Urinary bladder (tissue), 4 donors: ENCODE measurements around the gene WASHC2A. TPM values are rescaled to one million over a fixed set of nuclear protein-coding genes. Genes with fewer than 3 reads are reported as not detected.
"Not testable (repeated sequence)": the region's sequence is repeated elsewhere in the genome, so short reads cannot be mapped to it uniquely, and the experiment has no call there.

Experiments used
- DNase-seq: peaks from one replicate; pipeline ENCODE4 v3.0.0-alpha.2; 2015; ENCODE audit errors: extremely low spot score
- H3K27ac ChIP-seq: one replicate; pipeline ENCODE4 v1.5.1; 2013; ENCODE audit warnings: low read depth, mild to moderate bottlenecking, moderate library complexity
- H3K36me3 ChIP-seq: one replicate; pipeline ENCODE4 v1.6.1; 2013; ENCODE audit warnings: mild to moderate bottlenecking, moderate library complexity; ENCODE audit not compliant: insufficient read depth
- H3K4me1 ChIP-seq: one replicate; pipeline ENCODE4 v1.6.1; 2013; ENCODE audit warnings: mild to moderate bottlenecking, moderate library complexity; ENCODE audit not compliant: insufficient read depth
- H3K4me3 ChIP-seq: one replicate; pipeline ENCODE4 v1.5.1; 2013; ENCODE audit warnings: low read depth, low read length
- WGBS: extraction: QIAGEN DNeasy Blood & Tissue Kit; methylation state at CpG from one replicate; pipeline ENCODE4 v1.1.7; 2013; 5-methylcytosine and 5-hydroxymethylcytosine counted together
- polyA plus RNA-seq: library from polyadenylated mRNA; stranded (reverse); fragments of 200-250 nt; gene quantifications from one replicate; pipeline ENCODE4 v1.2.3, GENCODE V29; 2013
- total RNA-seq: library from RNA; depleted of rRNA; stranded (reverse); fragments of >200 nt; gene quantifications from one replicate; pipeline ENCODE4 v1.2.3, GENCODE V29; 2014
- donor health status: healthy with polysubstance abuse.
- donor health status: healthy.

WASHC2A gene
- total and polyA plus RNA-seq, 2 donors: 32.1 to 41.4 TPM

- not testable (repeated sequence) for H3K4me3 ChIP-seq, H3K4me1 ChIP-seq, H3K36me3 ChIP-seq, H3K27ac ChIP-seq, DNase-seq
- 41% methylated on average over 10 of the region's 10 CpGs for WGBS
These were observed 75.9 kb downstream of the WASHC2A start for GRCh38 chr10:50143512-50144174.

DNA sequence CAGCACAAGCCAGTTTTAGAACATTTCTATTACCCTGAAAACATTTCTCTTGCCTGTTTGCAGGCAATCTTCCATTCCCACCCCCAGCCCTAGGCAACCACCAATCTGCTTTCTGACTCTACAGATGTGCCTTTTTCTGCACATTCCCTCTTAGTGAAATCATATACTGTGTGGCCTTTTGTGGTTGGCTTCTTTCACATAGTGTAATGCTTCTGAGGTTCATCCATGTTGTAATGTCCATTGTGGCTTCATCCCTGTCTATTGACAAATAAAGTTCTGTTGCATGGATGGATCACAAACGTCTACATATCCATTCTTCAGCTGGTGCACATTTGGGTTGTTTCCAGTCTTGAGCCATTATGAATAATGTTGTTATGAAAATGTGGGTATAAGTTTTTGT lies 77.8 kb downstream of the WASHC2A start:
- H3K4me3 ChIP-seq, H3K4me1 ChIP-seq, H3K27ac ChIP-seq, H3K36me3 ChIP-seq, DNase-seq: not testable (repeated sequence)
- whole genome bisulfite sequencing: 0% methylated on average over 1 of the region's 1 CpG

DNA sequence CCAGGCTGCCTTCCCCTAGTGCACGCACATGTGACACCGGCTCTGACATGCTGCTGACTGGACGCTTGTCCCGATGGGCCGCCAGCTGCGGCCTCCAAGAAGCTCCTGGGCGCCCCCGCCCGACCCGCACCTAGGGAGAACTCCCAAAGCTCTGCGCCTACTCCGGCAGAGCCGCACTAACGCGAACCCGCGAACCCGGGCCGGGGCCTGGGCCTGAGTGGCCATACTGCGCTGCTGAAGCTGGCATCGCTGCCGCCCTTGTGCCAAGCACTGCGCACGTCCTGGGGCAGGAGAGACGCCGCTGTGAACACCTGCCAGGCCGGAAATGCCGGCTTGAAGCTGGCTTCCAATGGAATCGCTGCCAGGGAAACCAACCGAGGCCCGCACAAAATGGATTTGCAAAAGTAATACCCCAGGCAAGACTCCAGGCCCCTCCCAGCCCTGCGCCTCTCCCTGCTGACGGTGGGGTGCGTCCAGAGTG lies 85.1 kb downstream of the WASHC2A start:
- Histone ChIP-seq H3K4me1 (no peaks in the 10 kb centered on the region), H3K36me3 (no peaks in the 10 kb centered on the region), H3K4me3 (no peak overlapping the region), H3K27ac (no peak overlapping the region)
- 1% methylated on average over 34 of the region's 34 CpGs for WGBS
- DNase-seq: no peak

DNA sequence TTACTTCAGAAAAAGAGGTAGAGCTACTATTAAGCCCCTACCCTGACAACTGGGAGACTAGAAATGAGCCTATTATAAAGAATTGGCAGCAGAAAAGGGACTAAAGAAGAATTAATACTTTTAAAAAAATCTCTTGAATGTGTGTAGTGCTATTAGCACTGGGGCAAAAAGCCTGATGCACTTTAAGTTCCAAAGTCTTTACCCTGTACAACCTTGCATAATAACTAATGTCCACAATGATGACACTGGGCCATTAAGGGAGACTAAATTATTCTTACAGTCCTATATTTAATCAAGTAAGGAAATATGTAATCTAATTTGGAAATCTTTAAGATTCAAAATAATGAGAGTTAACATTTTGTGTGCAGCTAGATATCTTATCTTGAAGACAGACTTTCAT lies 90.1 kb downstream of the WASHC2A start:
- H3K4me1 ChIP-seq, H3K36me3 ChIP-seq, H3K27ac ChIP-seq, DNase-seq, H3K4me3 ChIP-seq: not testable (repeated sequence)

GRCh38 chr10:50159856-50160255 lies 92.1 kb downstream of the WASHC2A start:
- H3K4me3 ChIP-seq, H3K4me1 ChIP-seq, H3K27ac ChIP-seq, DNase-seq, H3K36me3 ChIP-seq: not testable (repeated sequence)
- 83% methylated on average over 2 of the region's 2 CpGs for WGBS

DNA sequence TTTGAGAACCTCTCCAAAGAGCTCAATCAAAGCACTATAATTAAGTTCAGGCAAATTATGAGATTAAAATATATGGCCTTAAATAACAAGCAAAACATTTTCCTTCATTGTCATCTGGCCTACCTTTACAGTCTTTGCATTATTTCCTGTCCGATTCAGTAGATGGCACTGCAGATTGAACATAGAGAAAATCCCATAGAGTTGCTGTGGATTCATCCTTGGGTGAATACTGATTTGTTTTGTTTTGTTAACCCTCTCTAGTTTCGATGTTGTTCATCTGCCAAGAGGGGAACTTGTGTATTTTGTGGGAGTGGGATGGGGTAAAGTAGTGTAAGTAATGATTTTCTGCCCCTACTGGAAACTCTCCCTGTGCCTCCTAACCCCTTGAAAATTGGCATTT lies 97.3 kb downstream of the WASHC2A start:
- not testable (repeated sequence) for DNase-seq, H3K27ac ChIP-seq, H3K4me1 ChIP-seq, H3K36me3 ChIP-seq, H3K4me3 ChIP-seq
- WGBS: 43% methylated on average over 2 of the region's 2 CpGs

DNA sequence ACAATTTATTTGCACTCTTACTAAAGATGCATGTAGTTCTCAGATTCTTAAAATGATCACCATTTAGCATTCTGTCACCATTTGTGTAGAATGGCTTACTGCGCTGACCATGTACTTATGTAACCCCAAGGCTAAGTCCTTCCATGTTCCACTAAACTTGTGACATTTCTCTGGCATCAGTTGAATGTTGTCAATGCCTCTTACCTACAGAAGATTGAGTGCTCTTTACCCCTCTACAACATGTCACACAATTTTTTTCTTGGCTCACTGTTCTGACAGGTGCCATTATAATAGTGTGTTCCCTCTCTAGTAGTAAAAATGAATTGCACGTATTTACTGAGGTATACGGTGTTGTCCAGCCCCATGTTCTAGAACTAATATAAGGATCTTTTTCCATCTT lies 100.1 kb downstream of the WASHC2A start:
- WGBS: 90% methylated on average over 3 of the region's 3 CpGs
- not testable (repeated sequence) for H3K36me3 ChIP-seq, DNase-seq, H3K4me1 ChIP-seq, H3K4me3 ChIP-seq, H3K27ac ChIP-seq

GRCh38 chr10:50169506-50169905 lies 101.8 kb downstream of the WASHC2A start:
- H3K4me1 ChIP-seq, DNase-seq, H3K27ac ChIP-seq, H3K4me3 ChIP-seq, H3K36me3 ChIP-seq: not testable (repeated sequence)
- 52% methylated on average over 1 of the region's 1 CpG for WGBS

DNA sequence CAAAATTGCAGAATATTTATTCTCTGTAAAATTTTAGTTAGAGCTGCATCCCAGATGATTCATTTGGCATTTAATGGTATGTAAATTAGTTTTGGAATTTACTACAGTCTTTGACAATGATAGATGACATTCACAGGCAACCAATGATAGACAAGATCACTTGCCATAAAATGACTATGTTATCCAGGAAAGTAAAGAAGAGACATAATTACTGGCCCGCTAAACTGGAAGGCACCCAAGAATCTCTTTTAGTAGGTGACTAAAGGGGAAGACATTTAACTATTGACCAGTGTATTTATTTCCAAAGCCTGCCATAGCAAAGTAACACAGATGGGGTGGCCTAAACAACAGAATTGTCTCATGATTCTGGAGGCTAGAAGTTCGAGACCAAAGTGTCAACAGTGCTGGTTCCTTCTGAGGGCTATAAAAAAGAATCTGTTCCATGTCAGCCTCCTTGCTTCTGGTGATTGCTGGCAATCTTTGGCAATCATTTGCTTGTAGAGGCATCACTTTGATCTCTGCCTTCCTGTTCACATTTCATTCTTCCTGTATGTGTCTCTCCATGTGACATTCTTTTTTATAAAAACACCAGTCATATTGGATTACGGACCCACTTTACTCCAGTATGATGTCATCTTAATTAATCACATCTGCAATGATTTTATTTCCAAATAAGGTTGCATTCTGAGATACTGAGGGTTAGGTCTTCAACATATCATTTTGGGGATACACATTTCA lies 107.2 kb downstream of the WASHC2A start:
- H3K36me3 ChIP-seq, H3K4me3 ChIP-seq, H3K4me1 ChIP-seq, DNase-seq, H3K27ac ChIP-seq: not testable (repeated sequence)
- 67% methylated on average over 2 of the region's 3 CpGs for WGBS

Other genes starting within 250 kb of the WASHC2A start
- gene PARG, start 125.9 kb upstream of the WASHC2A start, total RNA-seq: 65.6 TPM
- gene PARG, start 125.9 kb upstream of the WASHC2A start, polyA plus RNA-seq: 12.6 TPM
- gene TIMM23B, start 125.9 kb upstream of the WASHC2A start, total RNA-seq: 16.3 TPM
- 11.4 TPM for gene TIMM23B, start 125.9 kb upstream of the WASHC2A start, polyA plus RNA-seq
- gene AGAP6, start 79.5 kb upstream of the WASHC2A start, total RNA-seq: 8.2 TPM
- 8.1 TPM for gene AGAP6, start 79.5 kb upstream of the WASHC2A start, polyA plus RNA-seq
- 1.1 TPM for gene ASAH2, start 183.6 kb downstream of the WASHC2A start, total RNA-seq
- 0.85 TPM for gene ASAH2, start 183.6 kb downstream of the WASHC2A start, polyA plus RNA-seq